Measurements from ENCODE around the gene DPP10.

Gene DPP10

GRCh38 chr2:115568643-115569042 is 1126.2 kb downstream of the DPP10 start:
- no peak for DNase-seq (ENCODE audit: low spot score)

GRCh38 chr2:115569547-115569946 is 1127.1 kb downstream of the DPP10 start:
- DNase-seq (ENCODE audit: low spot score), result no peak

- DNase-seq (ENCODE audit: low spot score), result no peak
Observed at GRCh38 chr2:115572746-115573145, 1130.3 kb downstream of the DPP10 start.

GRCh38 chr2:115573756-115574155 is 1131.3 kb downstream of the DPP10 start:
- DNase-seq (ENCODE audit: low spot score), result no peak

GRCh38 chr2:115574667-115575066 is 1132.2 kb downstream of the DPP10 start:
- DNase-seq (ENCODE audit: low spot score), result no peak

- DNase-seq (ENCODE audit: low spot score), result no peak
Observed at GRCh38 chr2:115580784-115581183, 1138.3 kb downstream of the DPP10 start.

- no peak for DNase-seq (ENCODE audit: low spot score)
Observed at GRCh38 chr2:115584507-115584906, 1142.1 kb downstream of the DPP10 start.

GRCh38 chr2:115596659-115597375 is 1154.4 kb downstream of the DPP10 start:
- no peak for DNase-seq (ENCODE audit: low spot score)

GRCh38 chr2:115603285-115603684 is 1160.8 kb downstream of the DPP10 start:
- no peak for DNase-seq (ENCODE audit: low spot score)

GRCh38 chr2:115606350-115606749 is 1163.9 kb downstream of the DPP10 start:
- DNase-seq (ENCODE audit: low spot score), result no peak

GRCh38 chr2:115609978-115610377 is 1167.5 kb downstream of the DPP10 start:
- DNase-seq (ENCODE audit: low spot score), result no peak

- no peak for DNase-seq (ENCODE audit: low spot score)
Observed at GRCh38 chr2:115610888-115611287, 1168.4 kb downstream of the DPP10 start.

- DNase-seq (ENCODE audit: low spot score), result no peak
Observed at GRCh38 chr2:115624332-115624731, 1181.9 kb downstream of the DPP10 start.

GRCh38 chr2:115634578-115634977 is 1192.1 kb downstream of the DPP10 start:
- DNase-seq (ENCODE audit: low spot score), result no peak

- DNase-seq (ENCODE audit: low spot score), result no peak
Observed at GRCh38 chr2:115635430-115635829, 1193.0 kb downstream of the DPP10 start.

GRCh38 chr2:115649731-115650130 is 1207.3 kb downstream of the DPP10 start:
- DNase-seq (ENCODE audit: low spot score), result no peak

- no peak for DNase-seq (ENCODE audit: low spot score)
Observed at GRCh38 chr2:115650827-115651226, 1208.4 kb downstream of the DPP10 start.

- no peak for DNase-seq (ENCODE audit: low spot score)
Observed at GRCh38 chr2:115652652-115653051, 1210.2 kb downstream of the DPP10 start.

GRCh38 chr2:115654362-115654761 is 1211.9 kb downstream of the DPP10 start:
- no peak for DNase-seq (ENCODE audit: low spot score)

GRCh38 chr2:115678129-115678528 is 1235.7 kb downstream of the DPP10 start:
- no peak for DNase-seq (ENCODE audit: low spot score)

- no peak for DNase-seq (ENCODE audit: low spot score)
Observed at GRCh38 chr2:115684345-115684744, 1241.9 kb downstream of the DPP10 start.

GRCh38 chr2:115691409-115691808 is 1249.0 kb downstream of the DPP10 start:
- no peak for DNase-seq (ENCODE audit: low spot score)

- no peak for DNase-seq (ENCODE audit: low spot score)
Observed at GRCh38 chr2:115694651-115695050, 1252.2 kb downstream of the DPP10 start.

GRCh38 chr2:115733190-115733775 is 1290.8 kb downstream of the DPP10 start:
- DNase-seq (ENCODE audit: low spot score), result no peak
